ENCODE measurements around the gene ERRFI1. TPM values are rescaled to one million over a fixed set of nuclear protein-coding genes. Genes with fewer than 3 reads are reported as not detected.

Gene ERRFI1
- total RNA-seq, 2 donors from 2014 or later = 61.4 to 72.5 TPM

DNA sequence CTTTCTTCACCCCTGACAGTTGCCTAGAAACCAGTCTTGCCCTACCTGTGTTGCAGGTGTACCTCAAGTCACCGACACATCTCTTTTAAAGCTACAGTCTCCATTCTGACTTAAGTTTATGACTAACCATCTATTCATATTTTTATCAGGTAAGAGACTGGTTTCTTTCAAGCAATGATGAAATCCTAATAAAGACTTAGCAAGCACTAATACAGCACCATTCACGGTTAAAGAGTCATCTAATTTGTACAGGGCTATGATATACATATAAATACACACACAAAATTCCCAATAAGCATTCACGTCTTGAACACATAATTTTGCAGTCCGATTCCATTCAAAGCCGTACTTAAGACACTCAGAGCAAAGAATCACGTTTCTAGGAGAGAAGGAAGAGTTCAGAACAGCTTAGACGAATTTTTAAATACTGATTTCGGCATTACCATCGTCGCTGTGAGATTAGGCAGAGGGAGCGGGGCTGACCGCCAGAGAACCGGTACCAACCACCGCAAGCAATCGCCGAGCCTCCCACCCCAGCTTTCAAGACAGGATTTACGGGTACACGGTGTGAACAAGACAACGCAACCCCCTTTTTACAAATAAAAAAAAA lies 943 bp downstream of the ERRFI1 start:
- H3K27ac ChIP-seq (ENCODE audit: low read depth, low read length) = no peak overlapping the region
- H3K4me1 ChIP-seq (ENCODE audit: control insufficient read depth, insufficient read depth, low read length) = peaks cover 3% of the 10 kb centered on the region
- H3K9ac ChIP-seq (ENCODE audit: extremely low read depth, low read length, poor library complexity, severe bottlenecking) = peak overlapping the region; percentile 86
- TF ChIP-seq, protein P1, sequence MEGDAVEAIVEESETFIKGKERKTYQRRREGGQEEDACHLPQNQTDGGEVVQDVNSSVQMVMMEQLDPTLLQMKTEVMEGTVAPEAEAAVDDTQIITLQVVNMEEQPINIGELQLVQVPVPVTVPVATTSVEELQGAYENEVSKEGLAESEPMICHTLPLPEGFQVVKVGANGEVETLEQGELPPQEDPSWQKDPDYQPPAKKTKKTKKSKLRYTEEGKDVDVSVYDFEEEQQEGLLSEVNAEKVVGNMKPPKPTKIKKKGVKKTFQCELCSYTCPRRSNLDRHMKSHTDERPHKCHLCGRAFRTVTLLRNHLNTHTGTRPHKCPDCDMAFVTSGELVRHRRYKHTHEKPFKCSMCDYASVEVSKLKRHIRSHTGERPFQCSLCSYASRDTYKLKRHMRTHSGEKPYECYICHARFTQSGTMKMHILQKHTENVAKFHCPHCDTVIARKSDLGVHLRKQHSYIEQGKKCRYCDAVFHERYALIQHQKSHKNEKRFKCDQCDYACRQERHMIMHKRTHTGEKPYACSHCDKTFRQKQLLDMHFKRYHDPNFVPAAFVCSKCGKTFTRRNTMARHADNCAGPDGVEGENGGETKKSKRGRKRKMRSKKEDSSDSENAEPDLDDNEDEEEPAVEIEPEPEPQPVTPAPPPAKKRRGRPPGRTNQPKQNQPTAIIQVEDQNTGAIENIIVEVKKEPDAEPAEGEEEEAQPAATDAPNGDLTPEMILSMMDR (conservative IDR thresholded peaks at IDR 0.05) = no peak
- H3K27me3 ChIP-seq (ENCODE audit: control insufficient read depth, insufficient read depth, low read length, poor library complexity, severe bottlenecking) = no peaks in the 10 kb centered on the region
- no peaks in the 10 kb centered on the region for H3K9me3 ChIP-seq (ENCODE audit: control insufficient read depth, low read length)
- WGBS, 2 experiments (ENCODE audit: insufficient coverage in 1 of 2, insufficient read length in 1 of 2) = 2 to 10% methylated on average over 6 to 19 of the region's 19 CpGs
- Mint-ChIP-seq H3K36me3 (ENCODE audit: low read depth) (peaks cover 5% of the 10 kb centered on the region), H3K4me1 (peaks cover 58% of the 10 kb centered on the region), H3K27ac (peak overlapping the region; percentile 94), H3K27me3 (ENCODE audit: insufficient read depth) (no peaks in the 10 kb centered on the region), H3K9me3 (no peaks in the 10 kb centered on the region), H3K4me3 (peak overlapping the region; percentile 85)
- DNase-seq = no peak
- H3K4me3 ChIP-seq (ENCODE audit: low read length) = peak overlapping the region; percentile 97
- peaks cover 11% of the 10 kb centered on the region for H3K36me3 ChIP-seq (ENCODE audit: control insufficient read depth, insufficient read depth, low read length)

- peak overlapping the region; percentile 86 for H3K9ac ChIP-seq (ENCODE audit: extremely low read depth, low read length, poor library complexity, severe bottlenecking)
- no peaks in the 10 kb centered on the region for H3K9me3 Mint-ChIP-seq
- H3K36me3 Mint-ChIP-seq (ENCODE audit: low read depth) = peaks cover 5% of the 10 kb centered on the region
- H3K4me3 Mint-ChIP-seq = peak overlapping the region; percentile 85
- peaks cover 66% of the 10 kb centered on the region for H3K4me1 Mint-ChIP-seq
- H3K36me3 ChIP-seq (ENCODE audit: control insufficient read depth, insufficient read depth, low read length) = peaks cover 15% of the 10 kb centered on the region
- H3K4me3 ChIP-seq (ENCODE audit: low read length) = peak overlapping the region; percentile 97
- DNase-seq = no peak
- TF ChIP-seq, protein P1 (conservative IDR thresholded peaks at IDR 0.05) = no peak
- 75 to 83% methylated on average over 2 to 3 of the region's 3 CpGs for WGBS, 2 experiments (ENCODE audit: insufficient coverage in 1 of 2, insufficient read length in 1 of 2)
- H3K27me3 Mint-ChIP-seq (ENCODE audit: insufficient read depth) = no peaks in the 10 kb centered on the region
- no peak overlapping the region for H3K27ac Mint-ChIP-seq
- no peaks in the 10 kb centered on the region for H3K27me3 ChIP-seq (ENCODE audit: control insufficient read depth, insufficient read depth, low read length, poor library complexity, severe bottlenecking)
- H3K4me1 ChIP-seq (ENCODE audit: control insufficient read depth, insufficient read depth, low read length) = peaks cover 3% of the 10 kb centered on the region
- H3K27ac ChIP-seq (ENCODE audit: low read depth, low read length) = no peak overlapping the region
- H3K9me3 ChIP-seq (ENCODE audit: control insufficient read depth, low read length) = no peaks in the 10 kb centered on the region
These were observed 1.8 kb downstream of the ERRFI1 start for GRCh38 chr1:8024329-8024728.

GRCh38 chr1:8023995-8024313 lies 2.2 kb downstream of the ERRFI1 start:
- peaks cover 5% of the 10 kb centered on the region for H3K4me1 ChIP-seq (ENCODE audit: control insufficient read depth, insufficient read depth, low read length)

More at GRCh38 chr1:8023995-8024313, 2.2 kb downstream of the ERRFI1 start:
- H3K4me3 Mint-ChIP-seq = peak overlapping the region; percentile 85
- no peak for DNase-seq
- 35 to 83% methylated on average over 1 of the region's 1 CpG for WGBS, 2 experiments (ENCODE audit: insufficient coverage in 1 of 2, insufficient read length in 1 of 2)
- Histone ChIP-seq H3K27ac (ENCODE audit: low read depth, low read length) (no peak overlapping the region), H3K36me3 (ENCODE audit: control insufficient read depth, insufficient read depth, low read length) (peaks cover 15% of the 10 kb centered on the region), H3K9ac (ENCODE audit: extremely low read depth, low read length, poor library complexity, severe bottlenecking) (peak overlapping the region; percentile 86), H3K9me3 (ENCODE audit: control insufficient read depth, low read length) (no peaks in the 10 kb centered on the region), H3K27me3 (ENCODE audit: control insufficient read depth, insufficient read depth, low read length, poor library complexity, severe bottlenecking) (no peaks in the 10 kb centered on the region), H3K4me3 (ENCODE audit: low read length) (peak overlapping the region; percentile 97)
- peaks cover 5% of the 10 kb centered on the region for H3K36me3 Mint-ChIP-seq (ENCODE audit: low read depth)
- TF ChIP-seq, protein P1 (conservative IDR thresholded peaks at IDR 0.05) = no peak
- peaks cover 68% of the 10 kb centered on the region for H3K4me1 Mint-ChIP-seq
- no peaks in the 10 kb centered on the region for H3K9me3 Mint-ChIP-seq
- no peaks in the 10 kb centered on the region for H3K27me3 Mint-ChIP-seq (ENCODE audit: insufficient read depth)
- H3K27ac Mint-ChIP-seq = peak overlapping the region; percentile 10
